Loucy (cell line): ENCODE results near the gene LYZL4.

ENCODE experiments used
- H2AFZ ChIP-seq: fragments of 200-600 bp; sonication (generic); 2 replicates; pipeline ENCODE4 v1.6.0; 2016; ENCODE audit warnings: antibody characterized with exemption, mild to moderate bottlenecking, low read length, moderate library complexity
- H3F3A ChIP-seq: fragments of 200-600 bp; 2 replicates; pipeline ENCODE4 v1.6.0; 2016; ENCODE audit warnings: antibody characterized with exemption, low read depth, mild to moderate bottlenecking
- H3K27me3 ChIP-seq: fragments of 200-600 bp; sonication (generic); 2 replicates; pipeline ENCODE4 v1.6.1; 2014; ENCODE audit warnings: low read length, mild to moderate bottlenecking; ENCODE audit not compliant: insufficient read depth, poor library complexity, severe bottlenecking
- H3K36me3 ChIP-seq: fragments of 200-600 bp; sonication (generic); 2 replicates; pipeline ENCODE4 v1.6.1; 2016; ENCODE audit warnings: low read length; ENCODE audit not compliant: insufficient read depth
- H3K4me1 ChIP-seq: fragments of 200-600 bp; sonication (generic); 2 replicates; pipeline ENCODE4 v1.5.1; 2014; ENCODE audit warnings: low read length, mild to moderate bottlenecking; ENCODE audit not compliant: insufficient read depth, poor library complexity, severe bottlenecking
- H3K4me2 ChIP-seq: fragments of 200-600 bp; sonication (generic); 2 replicates; pipeline ENCODE4 v1.6.0; 2014; ENCODE audit warnings: antibody characterized with exemption, low read length, low read depth, mild to moderate bottlenecking; ENCODE audit not compliant: poor library complexity, severe bottlenecking
- H3K4me3 ChIP-seq: fragments of 200-600 bp; sonication (generic); 2 replicates; pipeline ENCODE4 v1.5.1; 2014; ENCODE audit warnings: low read length, mild to moderate bottlenecking, mixed read lengths; ENCODE audit not compliant: poor library complexity, severe bottlenecking
- H3K79me2 ChIP-seq: fragments of 200-600 bp; sonication (generic); 2 replicates; pipeline ENCODE4 v1.6.1; 2014; ENCODE audit warnings: low read length; ENCODE audit not compliant: insufficient read depth
- H3K9ac ChIP-seq: fragments of 200-600 bp; sonication (generic); 2 replicates; pipeline ENCODE4 v1.6.0; 2014; ENCODE audit warnings: mild to moderate bottlenecking, low read depth, low read length, moderate library complexity; ENCODE audit not compliant: poor library complexity, severe bottlenecking
- H3K9me2 ChIP-seq: fragments of 200-600 bp; sonication (generic); replicated peaks from 2 replicates; pipeline ENCODE4 v1.6.1; 2016; ENCODE audit warnings: low read depth, low read length, mixed read lengths
- H3K9me3 ChIP-seq: fragments of 200-600 bp; sonication (generic); 2 replicates; pipeline ENCODE4 v1.6.1; 2014; ENCODE audit warnings: mild to moderate bottlenecking, antibody characterized with exemption, low read length, low read depth; ENCODE audit not compliant: insufficient read depth
- H4K20me1 ChIP-seq: fragments of 200-600 bp; sonication (generic); 2 replicates; pipeline ENCODE4 v1.6.0; 2014; ENCODE audit warnings: antibody characterized with exemption, low read length, mild to moderate bottlenecking; ENCODE audit not compliant: insufficient read depth, poor library complexity, severe bottlenecking
- EZH2phosphoT487 ChIP-seq: fragments of 200-600 bp; IDR thresholded peaks from 2 replicates; pipeline ENCODE4 v1.6.1; 2018; ENCODE audit warnings: antibody characterized with exemption, mild to moderate bottlenecking, moderate library complexity, borderline replicate concordance
- TF ChIP-seq, protein P1 (sequence below): fragments of 200-600 bp; sonication (generic); conservative IDR thresholded peaks from 2 replicates; pipeline ENCODE4 v1.5.1; 2014; ENCODE audit warnings: mild to moderate bottlenecking, antibody characterized with exemption, low read length

The LYZL4 gene, protein sequence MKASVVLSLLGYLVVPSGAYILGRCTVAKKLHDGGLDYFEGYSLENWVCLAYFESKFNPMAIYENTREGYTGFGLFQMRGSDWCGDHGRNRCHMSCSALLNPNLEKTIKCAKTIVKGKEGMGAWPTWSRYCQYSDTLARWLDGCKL

GRCh38 chr3:42410370-42411131, at the start of gene LYZL4:
Gene LYZL4 (minus strand): TSS chr3:42410610. CDS start chr3:42407251, 3,359 bp downstream.
- Histone ChIP-seq H2AFZ (no peak within 1 kb of the TSS), H3K4me3 (no peak within 1 kb of the TSS), H4K20me1 (no peaks in the 10 kb centered on the region), H3K36me3 (no peaks in the 10 kb centered on the region), H3K9me2 (no peaks in the 10 kb centered on the region), H3K9me3 (no peaks in the 10 kb centered on the region), H3K9ac (no peak within 1 kb of the TSS), H3K27me3 (peaks cover 6% of the 10 kb centered on the region), H3K4me1 (no peaks in the 10 kb centered on the region), H3K79me2 (no peaks in the 10 kb centered on the region), H3F3A (no peaks in the 10 kb centered on the region), H3K4me2 (no peak within 1 kb of the TSS)
- no peak for TF ChIP-seq EZH2phosphoT487
- TF ChIP-seq, protein P1, sequence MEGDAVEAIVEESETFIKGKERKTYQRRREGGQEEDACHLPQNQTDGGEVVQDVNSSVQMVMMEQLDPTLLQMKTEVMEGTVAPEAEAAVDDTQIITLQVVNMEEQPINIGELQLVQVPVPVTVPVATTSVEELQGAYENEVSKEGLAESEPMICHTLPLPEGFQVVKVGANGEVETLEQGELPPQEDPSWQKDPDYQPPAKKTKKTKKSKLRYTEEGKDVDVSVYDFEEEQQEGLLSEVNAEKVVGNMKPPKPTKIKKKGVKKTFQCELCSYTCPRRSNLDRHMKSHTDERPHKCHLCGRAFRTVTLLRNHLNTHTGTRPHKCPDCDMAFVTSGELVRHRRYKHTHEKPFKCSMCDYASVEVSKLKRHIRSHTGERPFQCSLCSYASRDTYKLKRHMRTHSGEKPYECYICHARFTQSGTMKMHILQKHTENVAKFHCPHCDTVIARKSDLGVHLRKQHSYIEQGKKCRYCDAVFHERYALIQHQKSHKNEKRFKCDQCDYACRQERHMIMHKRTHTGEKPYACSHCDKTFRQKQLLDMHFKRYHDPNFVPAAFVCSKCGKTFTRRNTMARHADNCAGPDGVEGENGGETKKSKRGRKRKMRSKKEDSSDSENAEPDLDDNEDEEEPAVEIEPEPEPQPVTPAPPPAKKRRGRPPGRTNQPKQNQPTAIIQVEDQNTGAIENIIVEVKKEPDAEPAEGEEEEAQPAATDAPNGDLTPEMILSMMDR: no peak

DNA sequence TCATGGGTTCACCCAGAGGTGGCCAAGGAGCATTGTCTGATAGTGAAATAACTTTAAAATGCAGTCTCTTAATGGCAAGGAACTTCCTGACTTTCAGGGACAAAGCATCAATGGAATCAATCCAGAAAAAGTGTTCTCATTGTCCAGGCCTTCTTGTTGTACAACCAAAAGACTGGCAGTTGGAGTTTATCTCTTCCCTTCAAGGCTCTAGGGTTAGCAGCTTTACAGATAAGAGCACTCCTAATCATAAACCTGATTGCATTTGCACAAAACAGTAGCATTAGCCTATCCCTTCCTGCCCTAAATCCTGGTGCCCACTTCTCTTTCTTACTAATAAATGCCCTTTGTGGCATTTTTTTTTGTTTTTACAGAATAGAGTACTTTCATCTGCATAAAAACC, 48.7 kb upstream of the LYZL4 start:
- Histone ChIP-seq H3K79me2 (no peaks in the 10 kb centered on the region), H2AFZ (no peak overlapping the region), H3K9me3 (no peaks in the 10 kb centered on the region), H4K20me1 (no peaks in the 10 kb centered on the region), H3K4me1 (no peaks in the 10 kb centered on the region), H3K36me3 (no peaks in the 10 kb centered on the region), H3F3A (no peaks in the 10 kb centered on the region), H3K4me3 (no peak overlapping the region), H3K9ac (no peak overlapping the region), H3K9me2 (no peaks in the 10 kb centered on the region), H3K27me3 (no peaks in the 10 kb centered on the region), H3K4me2 (no peak overlapping the region)
- TF ChIP-seq EZH2phosphoT487: no peak
- TF ChIP-seq, protein P1: no peak

DNA sequence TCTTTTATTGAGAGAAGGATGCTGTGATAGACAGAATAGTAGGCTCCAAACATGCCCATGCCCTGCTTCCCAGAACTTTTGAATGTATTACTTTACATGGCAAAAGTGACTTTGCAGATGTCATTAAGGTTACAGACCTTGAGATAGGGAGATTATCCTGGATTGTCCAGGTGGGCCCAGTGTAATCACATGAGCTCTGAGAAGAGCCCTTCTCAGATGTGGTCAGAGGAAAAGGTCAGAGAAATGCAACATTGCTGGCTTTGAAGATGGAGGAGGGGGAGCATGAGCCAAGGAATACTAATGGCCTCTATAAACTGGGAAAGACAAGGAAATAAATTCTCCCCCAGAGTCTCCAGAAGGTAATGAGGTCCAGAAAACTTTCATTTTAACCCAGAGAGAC, 45.8 kb upstream of the LYZL4 start:
- H4K20me1 ChIP-seq: no peaks in the 10 kb centered on the region
- no peak overlapping the region for H3K4me2 ChIP-seq
- H3K27me3 ChIP-seq: no peaks in the 10 kb centered on the region
- no peak overlapping the region for H3K9ac ChIP-seq
- H3K36me3 ChIP-seq: no peaks in the 10 kb centered on the region
- no peaks in the 10 kb centered on the region for H3F3A ChIP-seq
- TF ChIP-seq, protein P1: no peak
- no peak for TF ChIP-seq EZH2phosphoT487
- no peaks in the 10 kb centered on the region for H3K4me1 ChIP-seq
- no peak overlapping the region for H2AFZ ChIP-seq
- H3K9me2 ChIP-seq: no peaks in the 10 kb centered on the region
- H3K4me3 ChIP-seq: no peak overlapping the region
- H3K9me3 ChIP-seq: no peaks in the 10 kb centered on the region
- no peaks in the 10 kb centered on the region for H3K79me2 ChIP-seq
